Common myeloid progenitor, CD34-positive (primary cell): ENCODE measurements around the gene C9orf50.

Source experiments
- CTCF ChIA-PET: fragments of 350-600 bp; sonication (Branson Sonifier 250); formaldehyde crosslinking; loops from one replicate; lab custom pipeline; 2021; ENCODE audit warnings: antibody characterized with exemption; lab: Charles Lee
- POLR2A ChIA-PET: fragments of 350-600 bp; sonication (Branson Sonifier 250); formaldehyde crosslinking; loops from one replicate; lab custom pipeline; 2021; ENCODE audit warnings: antibody characterized with exemption; lab: Charles Lee
- DNase-seq, 3 donors: peaks; one replicate each; pipeline versions ENCODE4 v3.0.0 to v3.0.0-alpha.2; 2013
- H3K27ac ChIP-seq, 2 experiments: 1 replicate in 1 of 2; 2 replicates in 1 of 2; pipeline ENCODE4 v1.7.0; 2013; ENCODE audit warnings: inconsistent platforms in 2 of 2, low read length in 2 of 2, mild to moderate bottlenecking in 2 of 2, low read depth in 1 of 2, moderate library complexity in 1 of 2; ENCODE audit not compliant: severe bottlenecking in 2 of 2, insufficient read depth in 1 of 2, poor library complexity in 1 of 2
- H3K27me3 ChIP-seq, 5 experiments: replicated peaks in 2 of 5; 1 replicate in 3 of 5; 2 replicates in 2 of 5; pipeline versions ENCODE4 v1.6.1 to v1.7.0; 2013; ENCODE audit warnings: low read length in 4 of 5, mild to moderate bottlenecking in 2 of 5, moderate library complexity in 2 of 5, inconsistent platforms in 1 of 5; ENCODE audit not compliant: insufficient read depth in 5 of 5, control insufficient read depth in 4 of 5
- H3K36me3 ChIP-seq, 4 experiments: 1 replicate in 2 of 4; 2 replicates in 2 of 4; pipeline versions ENCODE4 v1.6.1 to v1.7.0; 2013; ENCODE audit warnings: low read length in 3 of 4, control low read depth in 1 of 4, mild to moderate bottlenecking in 1 of 4; ENCODE audit not compliant: control insufficient read depth in 4 of 4, insufficient read depth in 4 of 4
- H3K4me1 ChIP-seq, 4 experiments: 1 replicate in 3 of 4; 2 replicates in 1 of 4; pipeline versions ENCODE4 v1.6.1 to v1.7.1; 2013; ENCODE audit warnings: low read length in 3 of 4, mild to moderate bottlenecking in 3 of 4, control low read depth in 1 of 4, inconsistent platforms in 1 of 4, moderate library complexity in 1 of 4; ENCODE audit not compliant: control insufficient read depth in 4 of 4, insufficient read depth in 4 of 4; ENCODE audit errors: control extremely low read depth in 1 of 4
- H3K4me3 ChIP-seq, 7 experiments: 1 replicate in 4 of 7; 2 replicates in 3 of 7; pipeline versions ENCODE4 v1.5.1 to v1.7.0; 2013; ENCODE audit warnings: mild to moderate bottlenecking in 7 of 7, low read length in 6 of 7, moderate library complexity in 6 of 7, inconsistent platforms in 2 of 7, low read depth in 2 of 7, control low read depth in 1 of 7; ENCODE audit not compliant: insufficient read depth in 4 of 7, control insufficient read depth in 1 of 7; ENCODE audit errors: extremely low read depth in 1 of 7
- H3K9me3 ChIP-seq, 5 experiments: 1 replicate in 4 of 5; 2 replicates in 1 of 5; pipeline versions ENCODE4 v1.6.1 to v1.7.1; 2013; ENCODE audit warnings: low read length in 4 of 5, mild to moderate bottlenecking in 2 of 5, inconsistent platforms in 1 of 5, low read depth in 1 of 5, moderate library complexity in 1 of 5; ENCODE audit not compliant: control insufficient read depth in 4 of 5, insufficient read depth in 2 of 5; ENCODE audit errors: control extremely low read depth in 1 of 5
- WGBS: methylation state at CpG from one replicate; pipeline ENCODE4 v1.1.5; 2013; ENCODE audit not compliant: insufficient coverage; 5-methylcytosine and 5-hydroxymethylcytosine counted together

Gene C9orf50

DNA sequence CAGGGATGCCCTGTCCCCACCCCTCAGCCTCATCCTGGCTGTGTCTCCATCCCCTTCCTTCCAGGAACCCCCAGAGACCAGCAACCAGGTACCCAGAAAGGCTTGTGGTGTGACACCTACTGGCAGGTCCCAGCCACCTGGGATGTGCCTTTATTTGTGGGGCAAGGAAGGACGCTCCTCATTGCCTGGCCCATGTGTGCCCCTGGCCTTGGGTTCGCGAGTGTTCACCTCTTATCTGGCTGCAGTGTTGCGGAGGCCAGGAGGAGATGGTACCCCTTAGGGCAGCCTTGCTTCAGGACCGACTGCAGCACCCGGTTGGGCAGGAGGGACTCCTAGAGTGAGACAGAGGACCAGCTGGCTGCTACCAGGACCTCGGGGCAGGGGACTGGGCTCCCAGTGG is 8.8 kb downstream of the C9orf50 start:
- ChIA-PET POLR2A (no interaction called here), CTCF (interaction anchor here (0.8 to 4.9 kb wide), 8 partner anchors 12 to 472 kb away, joined by 3 to 76 read pairs (median 6); partner anchors contain the start of genes C9orf50 and NTMT1)
- peaks cover 0 to 42% (median 39%) of the 10 kb centered on the region in 4 experiments for H3K4me1 ChIP-seq
- DNase-seq = no peak
- H3K4me3 ChIP-seq = no peak overlapping the region
- H3K27me3 ChIP-seq = no peaks in the 10 kb centered on the region
- no peaks in the 10 kb centered on the region for H3K36me3 ChIP-seq
- WGBS = 96% methylated on average over 7 of the region's 7 CpGs
- no peak overlapping the region for H3K27ac ChIP-seq
- no peaks in the 10 kb centered on the region for H3K9me3 ChIP-seq

- Histone ChIP-seq H3K27ac (no peak overlapping the region), H3K9me3 (no peaks in the 10 kb centered on the region), H3K36me3 (no peaks in the 10 kb centered on the region), H3K27me3 (no peaks in the 10 kb centered on the region), H3K4me1 (peaks cover 0 to 50% (median 46%) of the 10 kb centered on the region in 4 experiments), H3K4me3 (peak overlapping the region in 4 of 7 experiments; percentile 64 to 75 (median 70))
- ChIA-PET POLR2A (interaction anchor here (0.6 to 1.3 kb wide), 3 partner anchors 13 to 472 kb away, joined by 4 read pairs; no protein-coding TSS in a partner anchor), CTCF (interaction anchor here (0.6 to 4.9 kb wide), 20 partner anchors 11 to 851 kb away, joined by 3 to 76 read pairs (median 3); partner anchors contain the start of genes C9orf50 and NTMT1)
- no peak for DNase-seq
- WGBS = 40% methylated on average over 5 of the region's 12 CpGs
Observed at GRCh38 chr9:129611307-129611800, 9.5 kb downstream of the C9orf50 start.

GRCh38 chr9:129610473-129611306 is 10.2 kb downstream of the C9orf50 start:
- POLR2A ChIA-PET = interaction anchor here (0.6 to 1.3 kb wide), 4 partner anchors 14 to 471 kb away, joined by 3 to 4 read pairs (median 4); no protein-coding TSS in a partner anchor
- peaks cover 0 to 54% (median 50%) of the 10 kb centered on the region in 4 experiments for H3K4me1 ChIP-seq
- WGBS = 0% methylated on average over 57 of the region's 66 CpGs

DNA sequence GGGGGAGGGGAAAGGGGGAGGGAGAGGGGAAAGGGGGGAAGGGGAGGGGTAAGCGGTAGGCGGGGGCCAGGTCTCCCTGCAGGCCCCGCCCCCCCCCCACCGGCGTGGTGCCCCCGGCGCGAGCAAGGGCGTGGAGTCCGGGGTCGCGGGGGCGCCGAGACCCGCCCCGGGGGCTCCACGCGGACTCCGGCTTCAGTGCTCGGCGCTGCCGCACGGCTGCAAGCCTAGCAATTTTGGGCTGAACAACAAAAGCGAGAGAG is 10.8 kb downstream of the C9orf50 start:
- POLR2A ChIA-PET = no interaction called here
- Histone ChIP-seq H3K4me1 (peaks cover 0 to 54% (median 50%) of the 10 kb centered on the region in 4 experiments), H3K27ac (peak overlapping the region in 1 of 2 experiments; percentile 34), H3K27me3 (no peaks in the 10 kb centered on the region), H3K9me3 (no peaks in the 10 kb centered on the region), H3K36me3 (no peaks in the 10 kb centered on the region), H3K4me3 (peak overlapping the region; percentile 48 to 75 (median 66))
- CTCF ChIA-PET = no interaction called here
- no peak for DNase-seq
- 0% methylated on average over 1 of the region's 24 CpGs for WGBS

More at GRCh38 chr9:129610473-129611306, 10.2 kb downstream of the C9orf50 start:
- DNase-seq = peak; percentile 60 to 76 (median 72)
- Histone ChIP-seq H3K4me3 (peak overlapping the region; percentile 48 to 75 (median 66)), H3K27me3 (no peaks in the 10 kb centered on the region), H3K9me3 (no peaks in the 10 kb centered on the region), H3K27ac (peak overlapping the region in 1 of 2 experiments; percentile 34), H3K36me3 (no peaks in the 10 kb centered on the region)
- CTCF ChIA-PET = interaction anchor here (0.9 to 4.9 kb wide), 18 partner anchors 10 to 850 kb away, joined by 3 to 76 read pairs (median 3); partner anchors contain the start of genes C9orf50 and NTMT1

GRCh38 chr9:129609486-129610212 is 11.3 kb downstream of the C9orf50 start:
- Histone ChIP-seq H3K27me3 (no peaks in the 10 kb centered on the region), H3K36me3 (no peaks in the 10 kb centered on the region), H3K4me3 (peak overlapping the region in 5 of 7 experiments; percentile 40 to 75 (median 53)), H3K27ac (no peak overlapping the region), H3K4me1 (peaks cover 0 to 58% (median 52%) of the 10 kb centered on the region in 4 experiments), H3K9me3 (no peaks in the 10 kb centered on the region)
- ChIA-PET CTCF (interaction anchor here (1.0 to 2.3 kb wide), 12 partner anchors 11 to 495 kb away, joined by 3 to 16 read pairs (median 6); partner anchors contain the start of gene C9orf50), POLR2A (interaction anchor here (0.6 to 1.7 kb wide), 6 partner anchors 113 to 478 kb away, joined by 3 to 7 read pairs (median 3); partner anchors contain the start of gene IER5L)
- DNase-seq = peak in 2 of 3 donors; percentile 70 to 86
- whole genome bisulfite sequencing = 10% methylated on average over 15 of the region's 30 CpGs

- H3K36me3 ChIP-seq = no peaks in the 10 kb centered on the region
- H3K27ac ChIP-seq = no peak overlapping the region
- H3K4me3 ChIP-seq = no peak overlapping the region
- ChIA-PET POLR2A (interaction anchor here (0.6 to 1.7 kb wide), 7 partner anchors 112 to 477 kb away, joined by 3 to 7 read pairs (median 3); partner anchors contain the start of gene IER5L), CTCF (interaction anchor here (0.7 to 2.3 kb wide), 17 partner anchors 12 to 494 kb away, joined by 3 to 16 read pairs (median 4); partner anchors contain the start of gene C9orf50)
- peaks cover 0 to 63% (median 57%) of the 10 kb centered on the region in 4 experiments for H3K4me1 ChIP-seq
- no peaks in the 10 kb centered on the region for H3K27me3 ChIP-seq
- 90% methylated on average over 22 of the region's 27 CpGs for WGBS
- no peak for DNase-seq
- H3K9me3 ChIP-seq = no peaks in the 10 kb centered on the region
Observed at GRCh38 chr9:129608561-129609481, 12.1 kb downstream of the C9orf50 start.
